Stimulated activated CD8-positive, alpha-beta memory T cell treated with anti-CD3 and anti-CD28 coated beads, Interleukin-15, amount 100 ng/mL, for 24 hours (primary cell): ENCODE data around the gene STRBP.
"Not testable (repeated sequence)": the region's sequence is repeated elsewhere in the genome, so short reads cannot be mapped to it uniquely, and the experiment has no call there.

Experiments used
- DNase-seq: peaks from one replicate; pipeline ENCODE4 v3.0.0-alpha.2; 2020; ENCODE audit warnings: low read depth

Gene STRBP

GRCh38 chr9:123249162-123249561 lies 19.2 kb downstream of the STRBP start:
- not testable (repeated sequence) for DNase-seq

GRCh38 chr9:123248630-123249029 lies 19.8 kb downstream of the STRBP start:
- DNase-seq, result no peak

- DNase-seq, result no peak
Observed at GRCh38 chr9:123246534-123246933, 21.9 kb downstream of the STRBP start.

GRCh38 chr9:123239726-123240125 lies 28.7 kb downstream of the STRBP start:
- DNase-seq, result no peak

- DNase-seq, result no peak
Observed at GRCh38 chr9:123238365-123238764, 30.0 kb downstream of the STRBP start.

- DNase-seq, result no peak
Observed at GRCh38 chr9:123237220-123237619, 31.2 kb downstream of the STRBP start.

- no peak for DNase-seq
Observed at GRCh38 chr9:123235448-123235847, 32.9 kb downstream of the STRBP start.

GRCh38 chr9:123234853-123235252 lies 33.5 kb downstream of the STRBP start:
- no peak for DNase-seq

- DNase-seq, result no peak
Observed at GRCh38 chr9:123232332-123232731, 36.1 kb downstream of the STRBP start.

- DNase-seq, result no peak
Observed at GRCh38 chr9:123231421-123231820, 37.0 kb downstream of the STRBP start.

GRCh38 chr9:123228967-123229366 lies 39.4 kb downstream of the STRBP start:
- DNase-seq, result no peak

- DNase-seq, result no peak
Observed at GRCh38 chr9:123225995-123226394, 42.4 kb downstream of the STRBP start.

- peak; percentile 6 for DNase-seq
Observed at GRCh38 chr9:123225374-123225813, 43.0 kb downstream of the STRBP start.

GRCh38 chr9:123220127-123220526 lies 48.3 kb downstream of the STRBP start:
- no peak for DNase-seq

- no peak for DNase-seq
Observed at GRCh38 chr9:123218831-123219230, 49.6 kb downstream of the STRBP start.

- no peak for DNase-seq
Observed at GRCh38 chr9:123217128-123217654, 51.2 kb downstream of the STRBP start.

GRCh38 chr9:123216251-123216797 lies 52.1 kb downstream of the STRBP start:
- no peak for DNase-seq

GRCh38 chr9:123211081-123211480 lies 57.3 kb downstream of the STRBP start:
- DNase-seq, result no peak

GRCh38 chr9:123208626-123209174 lies 59.7 kb downstream of the STRBP start:
- DNase-seq, result no peak

- no peak for DNase-seq
Observed at GRCh38 chr9:123206065-123206464, 62.3 kb downstream of the STRBP start.

GRCh38 chr9:123201083-123201482 lies 67.3 kb downstream of the STRBP start:
- no peak for DNase-seq

- not testable (repeated sequence) for DNase-seq
Observed at GRCh38 chr9:123200469-123200868, 67.9 kb downstream of the STRBP start.

- DNase-seq, result no peak
Observed at GRCh38 chr9:123196124-123196523, 72.3 kb downstream of the STRBP start.

- DNase-seq, result no peak
Observed at GRCh38 chr9:123194023-123194422, 74.4 kb downstream of the STRBP start.
